Skeletal muscle tissue (tissue), 4 donors: ENCODE data around the gene MLF1. TPM values are rescaled to one million over a fixed set of nuclear protein-coding genes. Genes with fewer than 3 reads are reported as not detected.
"Not testable (repeated sequence)": the region's sequence is repeated elsewhere in the genome, so short reads cannot be mapped to it uniquely, and the experiment has no call there.

ENCODE experiments used
- H3K27ac ChIP-seq: one replicate; pipeline ENCODE4 v1.7.0; 2013; ENCODE audit warnings: mild to moderate bottlenecking, low read depth, low read length, inconsistent platforms
- H3K27me3 ChIP-seq, 3 donors: one replicate each; pipeline ENCODE4 v1.7.0; 2013; ENCODE audit warnings: low read length in 3 of 3; ENCODE audit not compliant: control insufficient read depth in 3 of 3, insufficient read depth in 3 of 3
- H3K36me3 ChIP-seq, 3 donors: one replicate each; pipeline ENCODE4 v1.7.0; 2013; ENCODE audit warnings: low read length in 3 of 3; ENCODE audit not compliant: control insufficient read depth in 3 of 3, insufficient read depth in 3 of 3
- H3K4me1 ChIP-seq, 3 donors: one replicate each; pipeline ENCODE4 v1.7.0; 2013; ENCODE audit warnings: low read length in 3 of 3, mild to moderate bottlenecking in 3 of 3; ENCODE audit not compliant: control insufficient read depth in 3 of 3, insufficient read depth in 3 of 3
- H3K4me3 ChIP-seq, 3 donors: one replicate each; pipeline ENCODE4 v1.7.0; 2013; ENCODE audit warnings: low read length in 3 of 3
- H3K9ac ChIP-seq, 3 donors: one replicate each; pipeline ENCODE4 v1.7.0; 2013; ENCODE audit warnings: low read length in 3 of 3, mild to moderate bottlenecking in 3 of 3, moderate library complexity in 2 of 3, low read depth in 1 of 3
- H3K9me3 ChIP-seq, 3 donors: one replicate each; pipeline ENCODE4 v1.7.0; 2013; ENCODE audit warnings: low read length in 3 of 3; ENCODE audit not compliant: control insufficient read depth in 3 of 3
- total RNA-seq: library from RNA; depleted of rRNA; stranded (reverse); fragments of >200 nt; gene quantifications from one replicate; pipeline ENCODE4 v1.2.3, GENCODE V29; 2014
- donor health status: Osteomylitis.

Gene MLF1
- total RNA-seq, 1 donor from 2014 or later: 57.9 TPM

DNA sequence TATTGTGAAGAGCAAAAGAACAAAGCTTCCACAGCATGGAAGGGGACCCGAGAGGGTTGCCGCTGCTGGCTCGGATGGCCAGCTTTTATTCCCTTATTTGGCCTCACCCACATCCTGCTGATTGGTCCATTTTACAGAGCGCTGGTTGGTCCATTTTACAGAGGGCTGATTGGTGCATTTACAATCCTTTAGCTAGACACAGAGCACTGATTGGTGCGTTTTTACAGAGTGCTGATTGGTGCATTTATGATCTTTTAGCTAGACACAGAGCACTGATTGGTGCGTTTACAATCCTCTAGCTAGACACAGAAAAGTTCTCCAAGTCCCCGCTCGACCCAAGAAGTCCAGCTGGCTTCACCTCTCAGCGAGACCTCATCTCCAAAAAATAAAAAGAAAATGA is 21.1 kb upstream of the MLF1 start:
- not testable (repeated sequence) for H3K9ac ChIP-seq, H3K27ac ChIP-seq, H3K27me3 ChIP-seq, H3K36me3 ChIP-seq, H3K9me3 ChIP-seq, H3K4me1 ChIP-seq, H3K4me3 ChIP-seq

DNA sequence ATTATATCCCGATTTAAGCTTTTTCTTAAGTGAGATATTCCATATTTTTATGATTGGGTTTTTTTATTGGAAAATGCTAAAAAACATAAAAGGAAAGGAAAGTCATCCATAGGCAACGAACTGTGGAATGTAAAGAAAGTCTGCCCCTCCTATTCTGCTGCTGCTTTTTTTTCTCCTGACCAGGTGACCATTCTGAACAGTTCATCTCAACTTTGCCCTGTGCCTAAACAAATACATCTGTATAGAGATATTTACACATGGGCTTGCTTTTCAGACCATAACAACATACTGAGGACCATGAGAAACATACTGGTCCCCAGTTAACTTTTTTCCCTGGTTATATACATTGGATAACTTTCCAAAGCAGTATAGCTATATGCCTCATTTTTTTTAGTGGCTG is 18.9 kb upstream of the MLF1 start:
- Histone ChIP-seq H3K27me3 (no peaks in the 10 kb centered on the region), H3K4me1 (no peaks in the 10 kb centered on the region), H3K4me3 (no peak overlapping the region), H3K36me3 (no peaks in the 10 kb centered on the region), H3K9ac (no peak overlapping the region), H3K27ac (no peak overlapping the region), H3K9me3 (no peaks in the 10 kb centered on the region)

DNA sequence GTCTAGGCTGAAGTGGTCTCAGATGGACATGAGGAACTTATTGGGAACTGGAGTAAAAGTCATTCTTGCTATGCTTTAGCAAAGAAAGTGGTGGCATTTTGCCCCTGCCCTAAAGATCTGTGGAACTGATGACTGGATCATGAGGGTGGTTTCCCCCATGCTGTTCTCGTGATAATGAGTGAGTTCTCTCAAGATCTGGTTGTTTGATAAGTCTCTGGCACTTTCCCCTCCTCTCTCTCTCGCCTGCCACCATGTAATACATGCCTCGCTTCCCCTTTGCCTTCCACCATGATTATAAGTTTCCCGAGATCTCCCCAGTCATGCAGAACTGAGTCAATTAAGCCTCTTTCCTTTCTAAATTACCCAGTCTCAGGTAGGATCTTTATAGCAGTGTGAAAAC is 11.5 kb upstream of the MLF1 start:
- Histone ChIP-seq H3K9ac (no peak overlapping the region), H3K36me3 (no peaks in the 10 kb centered on the region), H3K27me3 (no peaks in the 10 kb centered on the region), H3K4me1 (peaks cover 4 to 7% (median 5%) of the 10 kb centered on the region in 3 donors), H3K4me3 (no peak overlapping the region), H3K27ac (no peak overlapping the region), H3K9me3 (no peaks in the 10 kb centered on the region)

DNA sequence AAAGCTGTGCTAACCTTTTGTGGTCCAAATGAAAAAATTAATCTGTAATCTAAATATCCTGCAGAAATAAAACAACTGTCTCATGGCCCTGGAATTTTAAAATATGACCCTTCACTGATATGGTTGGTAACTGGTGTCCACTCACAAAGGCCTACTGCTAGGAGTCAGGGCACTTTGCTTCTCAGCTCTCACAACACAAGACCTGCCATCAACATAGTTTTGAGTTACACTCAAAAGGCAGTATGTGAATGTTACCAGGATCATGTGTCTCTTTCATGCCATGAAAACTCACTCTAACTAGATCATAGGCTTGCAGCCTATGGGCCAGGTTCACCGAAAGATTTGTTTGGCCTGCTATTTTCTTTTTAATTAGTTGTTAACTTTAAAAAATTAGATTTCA is 10.0 kb upstream of the MLF1 start:
- no peaks in the 10 kb centered on the region for H3K36me3 ChIP-seq
- no peak overlapping the region for H3K9ac ChIP-seq
- peaks cover 4 to 7% (median 5%) of the 10 kb centered on the region in 3 donors for H3K4me1 ChIP-seq
- H3K9me3 ChIP-seq: no peaks in the 10 kb centered on the region
- no peak overlapping the region for H3K4me3 ChIP-seq
- no peaks in the 10 kb centered on the region for H3K27me3 ChIP-seq
- peak overlapping the region; percentile 32 for H3K27ac ChIP-seq

DNA sequence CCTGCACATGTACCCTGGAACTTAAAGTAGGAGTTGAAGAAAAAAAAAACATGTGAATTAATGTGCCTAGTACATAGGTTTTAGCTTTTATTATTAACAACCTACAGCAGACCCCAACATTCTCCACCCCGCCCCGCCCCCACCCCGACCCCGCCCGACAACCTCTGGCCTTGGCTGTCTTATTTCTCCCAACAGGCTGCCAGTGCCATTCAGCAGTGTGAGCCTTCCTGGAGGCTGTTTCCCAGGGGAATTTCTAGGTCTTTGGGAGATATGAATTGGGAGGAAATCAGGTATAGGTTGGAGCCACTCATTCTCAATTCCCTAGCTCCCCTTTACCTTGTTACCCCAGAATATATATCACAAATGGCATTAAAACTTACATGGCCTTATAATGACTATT is 8.3 kb upstream of the MLF1 start:
- Histone ChIP-seq H3K27me3 (no peaks in the 10 kb centered on the region), H3K9ac (no peak overlapping the region), H3K36me3 (no peaks in the 10 kb centered on the region), H3K4me3 (no peak overlapping the region), H3K9me3 (no peaks in the 10 kb centered on the region), H3K27ac (no peak overlapping the region), H3K4me1 (peaks cover 4 to 7% (median 5%) of the 10 kb centered on the region in 3 donors)

DNA sequence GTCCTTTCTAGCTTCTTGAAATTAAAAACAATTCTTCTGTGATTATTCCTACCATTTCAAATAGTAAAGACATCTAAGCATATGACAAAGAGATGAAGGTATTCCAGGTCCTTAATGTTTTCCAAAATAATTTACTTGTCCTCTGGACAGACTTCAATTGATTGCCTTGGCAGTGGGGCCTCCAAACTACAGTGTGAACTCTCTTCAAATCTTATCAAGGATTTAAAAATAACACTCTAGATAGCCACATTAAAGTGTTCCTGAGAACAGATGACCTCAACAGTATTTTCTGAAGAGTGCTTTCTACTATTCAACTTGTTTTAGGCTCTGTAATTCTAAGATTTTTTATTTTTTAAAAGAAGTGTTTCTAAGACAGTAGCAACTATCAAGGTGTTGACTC is 7.9 kb upstream of the MLF1 start:
- Histone ChIP-seq H3K4me1 (peaks cover 4 to 7% (median 5%) of the 10 kb centered on the region in 3 donors), H3K27ac (no peak overlapping the region), H3K9ac (no peak overlapping the region), H3K27me3 (no peaks in the 10 kb centered on the region), H3K9me3 (no peaks in the 10 kb centered on the region), H3K36me3 (no peaks in the 10 kb centered on the region), H3K4me3 (no peak overlapping the region)

DNA sequence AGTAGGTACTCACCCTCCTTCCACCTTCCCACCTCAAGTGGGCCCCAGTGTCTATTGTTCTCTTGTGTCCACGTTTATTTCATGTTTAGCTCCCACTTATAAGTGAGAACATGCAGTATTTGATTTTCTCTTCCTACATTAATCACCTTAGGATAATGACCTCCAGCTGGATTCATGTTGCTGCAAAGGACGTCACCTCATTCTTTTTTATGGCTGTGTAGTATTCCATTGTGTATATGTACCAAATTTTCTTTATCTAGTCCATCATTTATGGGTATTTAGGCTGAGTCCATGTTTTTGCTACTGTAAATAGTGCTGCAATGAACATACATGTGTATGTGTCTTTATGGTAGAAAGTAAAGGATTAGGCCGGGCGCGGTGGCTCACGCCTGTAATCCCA is 5.9 kb upstream of the MLF1 start:
- no peaks in the 10 kb centered on the region for H3K27me3 ChIP-seq
- H3K4me1 ChIP-seq: peaks cover 9 to 14% (median 12%) of the 10 kb centered on the region in 3 donors
- H3K27ac ChIP-seq: no peak overlapping the region
- H3K36me3 ChIP-seq: no peaks in the 10 kb centered on the region
- H3K4me3 ChIP-seq: no peak overlapping the region
- no peak overlapping the region for H3K9ac ChIP-seq
- H3K9me3 ChIP-seq: no peaks in the 10 kb centered on the region

DNA sequence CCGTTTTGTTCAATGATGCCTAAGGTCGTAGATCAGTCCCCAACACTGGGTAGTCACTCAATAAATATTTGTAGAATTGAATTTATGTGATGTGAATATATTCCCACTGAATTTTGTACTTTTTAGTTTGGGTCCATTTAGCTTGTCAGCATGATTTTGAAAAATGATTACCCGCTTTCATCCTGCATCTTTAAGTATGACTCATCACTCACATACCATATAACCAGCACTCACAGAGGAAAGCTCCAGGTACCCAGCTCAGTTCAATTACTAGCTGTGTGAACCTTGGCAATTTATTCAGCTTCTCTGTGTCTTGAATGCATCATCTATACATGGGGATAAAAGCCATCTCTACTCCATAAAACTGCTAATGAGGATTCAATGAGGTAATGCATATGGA is 2.2 kb upstream of the MLF1 start:
- Histone ChIP-seq H3K4me1 (peaks cover 7 to 13% (median 12%) of the 10 kb centered on the region in 3 donors), H3K27ac (no peak overlapping the region), H3K36me3 (no peaks in the 10 kb centered on the region), H3K9me3 (no peaks in the 10 kb centered on the region), H3K4me3 (no peak overlapping the region), H3K27me3 (no peaks in the 10 kb centered on the region), H3K9ac (no peak overlapping the region)

DNA sequence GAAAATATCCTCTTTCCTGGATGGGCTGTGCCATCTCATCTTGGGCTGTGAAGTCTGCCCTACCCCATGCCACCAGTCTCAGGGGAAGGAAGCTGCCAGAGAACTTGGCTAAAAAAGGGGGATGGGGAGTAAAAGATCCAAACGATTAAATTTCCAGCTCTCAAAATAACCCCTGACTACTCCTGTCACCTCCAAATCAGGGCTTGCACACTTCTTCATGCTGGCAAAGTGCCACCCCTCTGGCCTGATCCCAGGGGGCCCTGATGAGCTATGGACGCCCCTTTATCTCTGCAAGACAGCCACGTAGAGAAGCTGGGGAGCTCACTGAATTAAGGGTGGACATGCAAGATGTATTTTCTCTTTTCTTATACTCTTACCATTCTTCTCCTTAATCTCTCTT is 1.2 kb upstream of the MLF1 start:
- Histone ChIP-seq H3K9me3 (no peaks in the 10 kb centered on the region), H3K4me1 (peaks cover 7 to 13% (median 12%) of the 10 kb centered on the region in 3 donors), H3K27ac (peak overlapping the region; percentile 96), H3K27me3 (no peaks in the 10 kb centered on the region), H3K36me3 (no peaks in the 10 kb centered on the region), H3K4me3 (no peak overlapping the region), H3K9ac (no peak overlapping the region)

DNA sequence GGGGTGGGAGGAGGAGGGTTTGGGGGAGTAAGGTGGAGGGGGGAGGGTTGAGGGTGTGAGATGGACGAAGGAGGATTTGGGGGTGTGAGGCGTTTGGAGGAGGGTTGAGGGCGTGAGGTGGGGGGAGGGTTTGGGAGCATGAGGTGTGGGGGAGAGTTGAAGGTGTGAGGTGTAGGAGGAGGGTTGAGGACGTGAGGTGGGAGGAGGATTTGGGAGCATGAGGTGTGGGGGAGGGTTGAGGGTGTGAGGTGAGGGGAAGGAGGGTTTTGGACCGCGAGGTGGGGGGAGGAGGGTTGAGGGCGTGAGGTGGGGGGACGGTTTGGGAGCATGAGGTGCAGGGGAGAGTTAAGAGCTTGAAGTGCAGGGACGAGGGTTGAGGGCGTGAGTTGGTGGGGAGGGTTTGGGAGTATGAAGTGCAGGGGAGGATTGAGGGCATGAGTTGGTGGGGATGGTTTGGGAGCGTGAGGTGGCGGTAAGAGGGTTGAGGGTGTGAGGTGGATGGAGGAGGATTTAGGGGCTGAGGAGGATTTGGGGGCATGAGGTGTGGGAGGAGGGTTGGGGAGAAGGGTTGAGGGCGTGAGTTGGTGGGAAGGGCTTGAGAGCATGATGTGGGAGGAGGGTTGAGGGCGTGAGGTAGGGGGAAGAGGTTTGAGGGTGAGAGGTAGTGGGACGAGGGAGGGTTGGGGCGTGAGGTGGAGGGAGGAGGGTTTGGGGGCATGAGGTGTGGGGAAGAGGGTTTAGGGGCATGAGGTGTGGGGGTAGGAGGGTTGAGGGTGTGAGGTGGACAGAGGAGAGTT is 1.2 kb downstream of the MLF1 start:
- peak overlapping the region; percentile 96 for H3K27ac ChIP-seq
- peak overlapping the region in 1 of 3 donors; percentile 51 for H3K9ac ChIP-seq
- H3K9me3 ChIP-seq: no peaks in the 10 kb centered on the region
- peaks cover 7 to 13% (median 12%) of the 10 kb centered on the region in 3 donors for H3K4me1 ChIP-seq
- H3K36me3 ChIP-seq: no peaks in the 10 kb centered on the region
- no peaks in the 10 kb centered on the region for H3K27me3 ChIP-seq
- peak overlapping the region; percentile 24 to 44 (median 36) for H3K4me3 ChIP-seq
